Activated CD4-positive, alpha-beta T cell treated with anti-CD3 and anti-CD28 coated beads for 24 hours (primary cell): ENCODE results near the gene TMX4.
"Not testable (repeated sequence)": the region's sequence is repeated elsewhere in the genome, so short reads cannot be mapped to it uniquely, and the experiment has no call there.

Experiments
- DNase-seq, 2 donors: peaks; one replicate each; pipeline ENCODE4 v3.0.0-alpha.2; 2020; ENCODE audit warnings: low read depth in 2 of 2

Gene TMX4

GRCh38 chr20:7967199-7967844, 52.2 kb downstream of the TMX4 start:
- DNase-seq = no peak

GRCh38 chr20:7966176-7966575, 53.4 kb downstream of the TMX4 start:
- no peak for DNase-seq

GRCh38 chr20:7959484-7959883, 60.1 kb downstream of the TMX4 start:
- DNase-seq = no peak

- DNase-seq = not testable (repeated sequence)
Measured at GRCh38 chr20:7956561-7956960, 63.0 kb downstream of the TMX4 start.

GRCh38 chr20:7950387-7950786, 69.2 kb downstream of the TMX4 start:
- DNase-seq = no peak

- no peak for DNase-seq
Measured at GRCh38 chr20:7943891-7944290, 75.7 kb downstream of the TMX4 start.

- no peak for DNase-seq
Measured at GRCh38 chr20:7940341-7940740, 79.2 kb downstream of the TMX4 start, which contains the start of gene HAO1. HAO1 (minus strand) TSS chr20:7940458; CDS start chr20:7940422, 36 bp downstream.

GRCh38 chr20:7939663-7940062, 79.9 kb downstream of the TMX4 start:
- no peak for DNase-seq

GRCh38 chr20:7938058-7938457, 81.5 kb downstream of the TMX4 start:
- no peak for DNase-seq

GRCh38 chr20:7937328-7937727, 82.2 kb downstream of the TMX4 start:
- DNase-seq = no peak

GRCh38 chr20:7935027-7935551, 84.5 kb downstream of the TMX4 start:
- no peak for DNase-seq

- no peak for DNase-seq
Measured at GRCh38 chr20:7933346-7933745, 86.2 kb downstream of the TMX4 start.

- no peak for DNase-seq
Measured at GRCh38 chr20:7930343-7930742, 89.2 kb downstream of the TMX4 start.
